GM20000 (cell line): ENCODE measurements around the gene S100A11.
"Not testable (repeated sequence)": the region's sequence is repeated elsewhere in the genome, so short reads cannot be mapped to it uniquely, and the experiment has no call there.

Experiments used
- DNase-seq: peaks from one replicate; pipeline ENCODE4 v3.0.0; 2012; ENCODE audit warnings: low spot score
- CTCF ChIP-seq: IDR thresholded peaks from 2 replicates; pipeline ENCODE4 v1.5.1; 2012; ENCODE audit warnings: mild to moderate bottlenecking, control low read depth; ENCODE audit errors: extremely low read depth, missing control alignments

The S100A11 gene

GRCh38 chr1:152036267-152037216, at the start of gene S100A11:
Gene S100A11 (minus strand): TSS chr1:152037004. CDS start chr1:152036915, 89 bp downstream.
- DNase-seq: peak; percentile 67
- no peak for TF ChIP-seq CTCF

- DNase-seq: no peak
- no peak for TF ChIP-seq CTCF
These were observed 48.0 kb upstream of the S100A11 start for GRCh38 chr1:152084853-152085252.

DNA sequence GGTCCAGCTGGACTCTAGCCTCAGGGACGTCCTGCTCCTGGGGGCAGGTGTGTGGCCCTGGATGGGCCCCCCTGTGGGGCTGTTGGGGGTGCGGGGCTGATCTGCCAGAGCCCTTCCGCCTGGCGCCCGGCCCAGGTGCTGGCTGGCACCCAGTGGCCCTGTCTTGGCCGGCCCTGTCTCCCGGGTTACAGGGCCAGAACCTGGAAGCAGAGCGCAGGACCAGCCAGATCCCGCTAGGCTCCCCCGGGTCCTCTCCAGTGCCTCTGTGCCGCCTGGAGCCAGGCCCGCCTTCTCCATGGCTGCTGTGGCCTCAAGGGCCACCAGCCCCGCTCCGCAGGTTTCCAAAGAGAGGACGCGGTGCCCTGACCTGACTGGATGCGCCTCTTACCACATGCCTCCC, 44.2 kb upstream of the S100A11 start:
- DNase-seq: not testable (repeated sequence)

- not testable (repeated sequence) for DNase-seq
These were observed 43.7 kb upstream of the S100A11 start for GRCh38 chr1:152080494-152080893.

- no peak for DNase-seq
- no peak for TF ChIP-seq CTCF
These were observed 42.1 kb upstream of the S100A11 start for GRCh38 chr1:152078831-152079441.

GRCh38 chr1:152072311-152072710, 35.5 kb upstream of the S100A11 start:
- DNase-seq: no peak
- no peak for TF ChIP-seq CTCF

GRCh38 chr1:152071123-152071522, 34.3 kb upstream of the S100A11 start:
- no peak for DNase-seq
- no peak for TF ChIP-seq CTCF

GRCh38 chr1:152067929-152068328, 31.1 kb upstream of the S100A11 start:
- DNase-seq: no peak
- no peak for TF ChIP-seq CTCF
